HUES6 (cell line): ENCODE results near the gene SCN4A.
"Not testable (repeated sequence)": the region's sequence is repeated elsewhere in the genome, so short reads cannot be mapped to it uniquely, and the experiment has no call there.

Experiments used
- H3K27ac ChIP-seq: 2 replicates; pipeline ENCODE4 v1.7.0; 2013; ENCODE audit warnings: low read depth, mild to moderate bottlenecking, low read length, inconsistent platforms
- H3K27me3 ChIP-seq: 2 replicates; pipeline ENCODE4 v1.6.1; 2013; ENCODE audit warnings: low read length; ENCODE audit not compliant: control insufficient read depth, insufficient read depth
- H3K36me3 ChIP-seq: 2 replicates; pipeline ENCODE4 v1.6.1; 2013; ENCODE audit warnings: low read length; ENCODE audit not compliant: control insufficient read depth, insufficient read depth
- H3K4me1 ChIP-seq: 2 replicates; pipeline ENCODE4 v1.6.1; 2013; ENCODE audit warnings: low read length; ENCODE audit not compliant: control insufficient read depth, insufficient read depth
- H3K4me3 ChIP-seq: 2 replicates; pipeline ENCODE4 v1.5.1; 2013; ENCODE audit warnings: low read depth, low read length
- H3K9ac ChIP-seq: one replicate; pipeline ENCODE4 v1.6.1; 2013; ENCODE audit warnings: mild to moderate bottlenecking, low read length
- H3K9me3 ChIP-seq: 2 replicates; pipeline ENCODE4 v1.6.1; 2013; ENCODE audit warnings: low read depth, low read length; ENCODE audit not compliant: control insufficient read depth, insufficient read depth

The SCN4A gene

DNA sequence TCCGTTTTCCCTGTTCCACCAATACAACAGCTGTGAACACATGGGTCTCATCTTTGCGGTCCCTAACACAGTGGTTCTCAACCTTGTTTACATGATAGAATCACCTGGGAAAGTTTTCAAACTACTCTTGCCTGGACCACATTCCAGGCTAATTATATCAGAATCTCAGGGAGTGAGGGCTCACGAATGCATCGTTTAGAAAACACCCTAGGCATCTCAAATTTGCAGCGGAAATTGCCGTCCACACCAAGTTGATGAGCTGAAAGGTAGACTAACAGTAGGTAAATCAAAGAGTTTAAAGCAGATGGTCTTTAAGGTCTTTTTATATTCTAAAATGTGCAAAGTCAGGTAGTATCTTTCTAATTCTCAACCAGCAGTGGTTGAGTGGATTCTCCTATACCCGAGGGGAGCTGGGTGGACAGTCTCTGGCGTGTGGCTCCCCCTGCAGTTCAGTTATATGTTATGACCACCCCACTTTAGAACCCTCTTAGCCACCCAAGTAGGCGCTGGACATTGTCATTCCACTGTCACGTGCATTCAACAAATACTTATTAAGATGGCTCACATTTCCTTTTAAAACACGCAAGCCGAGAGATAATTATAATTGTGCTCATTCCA is 65.4 kb downstream of the SCN4A start:
- not testable (repeated sequence) for H3K9me3 ChIP-seq, H3K36me3 ChIP-seq, H3K27ac ChIP-seq, H3K4me1 ChIP-seq, H3K9ac ChIP-seq, H3K4me3 ChIP-seq, H3K27me3 ChIP-seq

DNA sequence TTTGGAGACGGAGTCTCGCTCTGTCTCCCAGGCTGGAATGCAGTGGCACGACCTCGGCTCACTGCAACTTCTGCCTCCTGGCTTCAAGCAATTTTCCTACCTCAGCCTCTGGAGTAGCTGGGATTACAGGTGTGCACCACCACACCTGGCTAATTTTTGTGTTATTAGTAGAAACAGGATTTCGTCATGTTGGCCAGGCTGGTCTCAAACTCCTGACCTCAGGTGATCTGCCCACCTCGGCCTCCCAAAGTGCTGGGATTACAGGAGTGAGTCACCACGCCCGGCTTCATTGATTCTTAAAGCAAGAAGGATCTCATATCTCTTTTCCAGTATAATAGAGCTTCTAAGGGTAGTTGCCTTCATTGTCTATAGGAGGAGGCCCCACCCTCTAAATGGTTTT is 67.9 kb downstream of the SCN4A start:
- H3K27ac ChIP-seq, H3K4me3 ChIP-seq, H3K9me3 ChIP-seq, H3K27me3 ChIP-seq, H3K9ac ChIP-seq, H3K36me3 ChIP-seq, H3K4me1 ChIP-seq: not testable (repeated sequence)

DNA sequence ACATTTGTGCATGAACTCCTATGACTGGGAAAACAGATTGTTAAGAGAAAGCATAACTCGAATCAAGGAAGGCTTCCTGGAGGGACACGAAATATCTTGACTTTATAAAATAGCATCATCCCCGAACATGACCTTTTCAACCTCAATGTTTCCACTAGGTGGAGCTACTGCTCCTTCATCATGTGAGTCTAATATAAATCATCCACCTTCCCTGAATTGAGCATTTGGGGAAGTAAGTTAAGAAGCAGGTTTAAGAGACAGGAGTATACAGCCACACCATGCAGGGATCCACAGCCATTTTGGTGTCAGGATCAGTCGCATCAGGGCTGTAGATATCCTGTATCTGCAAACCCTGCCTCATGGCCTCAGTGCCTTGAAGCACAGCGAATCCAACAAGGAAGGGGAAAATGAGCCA is 68.9 kb downstream of the SCN4A start:
- H3K4me3 ChIP-seq, H3K9ac ChIP-seq, H3K27me3 ChIP-seq, H3K9me3 ChIP-seq, H3K27ac ChIP-seq, H3K36me3 ChIP-seq, H3K4me1 ChIP-seq: not testable (repeated sequence)

DNA sequence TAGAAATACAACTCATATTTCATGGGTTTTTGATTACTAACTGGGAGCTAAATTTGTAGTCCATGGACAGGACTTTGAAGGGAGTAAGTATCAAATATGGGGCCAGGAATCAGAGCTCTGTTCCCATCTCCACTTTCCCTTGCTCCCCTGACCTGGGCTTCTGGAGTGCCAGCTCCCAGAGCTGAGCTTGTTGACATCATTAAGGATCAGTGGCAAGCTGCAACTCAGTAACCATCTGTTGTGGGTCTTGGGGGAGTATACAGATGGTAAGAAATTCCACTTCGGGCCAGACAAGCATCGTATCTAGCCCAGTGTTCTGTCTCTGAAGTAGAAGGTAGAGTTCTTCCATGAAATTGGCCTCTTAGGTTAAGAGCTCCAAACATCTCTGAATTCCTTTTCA is 70.7 kb downstream of the SCN4A start:
- not testable (repeated sequence) for H3K27me3 ChIP-seq, H3K9ac ChIP-seq, H3K4me3 ChIP-seq, H3K4me1 ChIP-seq, H3K27ac ChIP-seq, H3K9me3 ChIP-seq, H3K36me3 ChIP-seq

DNA sequence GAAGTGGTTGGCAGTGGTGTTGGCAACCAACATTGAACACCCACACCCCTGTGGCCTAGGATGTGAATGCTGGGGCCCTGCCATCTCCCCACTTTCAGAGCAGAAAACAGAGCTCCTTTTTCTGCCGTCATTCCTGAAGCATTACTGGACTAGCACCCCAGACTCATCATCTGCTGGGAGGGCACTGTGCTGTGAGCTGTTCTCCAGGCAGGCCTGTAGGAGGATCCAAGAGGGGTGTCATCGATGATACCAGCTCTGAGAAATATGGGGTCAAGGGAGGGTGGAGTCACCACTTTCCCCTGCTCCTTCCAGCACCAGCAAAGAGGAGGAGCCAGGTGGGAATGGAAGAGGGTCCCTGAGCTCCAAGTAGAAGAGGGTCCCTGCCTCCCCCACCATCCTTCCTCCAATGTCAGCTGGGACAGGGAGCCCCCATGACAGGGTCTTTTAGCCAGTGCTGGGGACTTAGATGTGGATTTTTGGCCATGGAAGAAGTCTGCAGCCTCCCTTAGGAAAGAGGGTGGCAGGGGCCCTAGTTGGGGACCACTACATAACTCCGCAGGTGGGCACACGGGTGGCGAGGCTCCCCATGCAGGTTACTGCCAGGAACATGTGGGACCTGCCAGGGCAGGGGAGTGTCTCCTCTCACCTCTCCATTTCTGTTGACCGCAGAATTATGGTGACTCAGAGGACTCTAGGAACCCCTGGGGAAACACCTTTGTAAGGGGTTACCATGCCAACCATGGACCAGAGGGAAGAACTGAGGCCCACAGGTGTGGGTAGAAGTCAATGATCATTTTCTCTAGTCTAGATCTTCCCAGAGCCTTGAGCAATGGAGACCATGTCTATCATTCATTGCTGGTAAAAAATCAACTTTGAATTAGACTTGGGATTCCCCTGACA is 73.6 kb downstream of the SCN4A start:
- H3K27ac ChIP-seq, H3K36me3 ChIP-seq, H3K4me1 ChIP-seq, H3K4me3 ChIP-seq, H3K9me3 ChIP-seq, H3K9ac ChIP-seq, H3K27me3 ChIP-seq: not testable (repeated sequence)

DNA sequence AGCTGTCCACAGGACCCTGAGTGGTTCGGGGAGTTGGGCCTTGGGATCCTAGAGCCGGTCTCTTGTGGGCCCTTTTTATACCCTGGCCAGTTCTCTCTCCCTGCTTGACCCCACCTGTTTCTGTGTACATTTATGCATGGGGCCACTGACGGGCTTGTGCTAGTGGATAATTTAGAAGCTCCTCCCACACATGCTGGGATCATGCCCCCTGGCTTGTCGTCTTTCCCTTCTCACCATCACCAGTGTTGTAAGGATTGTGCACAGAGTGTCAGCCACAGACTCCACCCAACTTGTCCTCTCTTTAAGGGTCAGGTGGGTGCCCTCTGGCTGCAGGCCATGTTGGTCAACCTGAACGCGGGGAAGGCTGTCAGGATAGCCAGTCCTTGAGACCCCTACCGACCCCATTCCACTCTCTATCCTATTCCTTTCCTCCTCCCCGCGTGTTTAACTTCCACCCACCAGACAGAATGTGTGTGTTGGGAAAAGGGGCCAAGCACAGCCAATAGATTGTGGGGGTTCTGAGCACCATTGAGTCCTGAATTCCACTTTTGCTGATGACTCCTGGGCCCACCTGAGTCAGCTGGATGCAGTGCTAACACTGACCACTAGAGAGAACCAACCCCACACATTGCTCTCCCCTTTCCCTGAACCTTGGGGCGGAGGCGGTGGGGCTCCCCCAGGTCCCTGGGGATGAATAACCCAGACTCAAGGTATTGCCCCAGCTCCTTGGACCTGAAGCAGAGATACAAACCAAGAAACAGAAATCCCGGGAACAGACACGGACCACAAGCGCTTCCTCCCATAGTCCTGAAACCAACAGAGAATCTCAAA is 76.0 kb downstream of the SCN4A start, which contains the start of gene CSH1:
Gene CSH1, minus strand, starts transcription at position 51 of the 831 bp plus-strand sequence. CDS start 63 bp downstream, outside the sequence.
- H3K4me3 ChIP-seq, H3K9me3 ChIP-seq, H3K9ac ChIP-seq, H3K27me3 ChIP-seq, H3K4me1 ChIP-seq, H3K36me3 ChIP-seq, H3K27ac ChIP-seq: not testable (repeated sequence)

DNA sequence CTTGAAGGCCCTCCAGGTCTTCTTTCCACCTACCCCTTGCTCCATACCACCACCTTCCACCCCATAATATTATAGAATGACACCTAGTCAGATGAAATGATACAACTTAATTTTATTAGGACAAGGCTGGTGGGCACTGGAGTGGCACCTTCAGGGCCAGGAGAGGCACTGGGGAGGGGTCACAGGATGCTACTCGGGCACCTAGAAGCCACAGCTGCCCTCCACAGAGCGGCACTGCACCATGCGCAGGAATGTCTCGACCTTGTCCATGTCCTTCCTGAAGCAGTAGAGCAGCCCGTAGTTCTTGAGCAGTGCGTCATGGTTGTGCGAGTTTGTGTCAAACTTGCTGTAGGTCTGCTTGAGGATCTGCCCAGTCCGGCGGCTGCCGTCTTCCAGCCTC is 77.9 kb downstream of the SCN4A start:
- not testable (repeated sequence) for H3K4me1 ChIP-seq, H3K36me3 ChIP-seq, H3K9ac ChIP-seq, H3K4me3 ChIP-seq, H3K27me3 ChIP-seq, H3K9me3 ChIP-seq, H3K27ac ChIP-seq

DNA sequence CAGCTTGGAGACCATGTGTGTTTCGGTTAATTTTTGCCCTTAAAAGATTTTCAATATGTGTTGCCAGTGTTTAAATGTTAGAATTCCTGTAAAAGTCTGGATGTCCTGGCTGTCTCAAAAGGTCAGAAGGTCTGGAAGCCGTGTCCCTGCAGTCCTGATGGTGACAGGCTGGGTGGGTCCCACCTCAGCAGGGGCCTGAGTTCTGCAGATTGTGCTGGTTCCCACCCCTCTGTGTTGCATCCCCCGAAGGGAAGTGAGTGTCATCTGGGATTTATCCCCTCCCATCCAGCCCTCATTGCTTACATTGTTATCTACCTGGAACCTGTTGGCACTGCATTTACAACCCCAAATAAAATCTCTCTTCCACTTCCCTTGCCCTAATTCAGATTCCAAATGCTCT is 78.7 kb downstream of the SCN4A start:
- not testable (repeated sequence) for H3K9ac ChIP-seq, H3K4me1 ChIP-seq, H3K27ac ChIP-seq, H3K4me3 ChIP-seq, H3K36me3 ChIP-seq, H3K9me3 ChIP-seq, H3K27me3 ChIP-seq

DNA sequence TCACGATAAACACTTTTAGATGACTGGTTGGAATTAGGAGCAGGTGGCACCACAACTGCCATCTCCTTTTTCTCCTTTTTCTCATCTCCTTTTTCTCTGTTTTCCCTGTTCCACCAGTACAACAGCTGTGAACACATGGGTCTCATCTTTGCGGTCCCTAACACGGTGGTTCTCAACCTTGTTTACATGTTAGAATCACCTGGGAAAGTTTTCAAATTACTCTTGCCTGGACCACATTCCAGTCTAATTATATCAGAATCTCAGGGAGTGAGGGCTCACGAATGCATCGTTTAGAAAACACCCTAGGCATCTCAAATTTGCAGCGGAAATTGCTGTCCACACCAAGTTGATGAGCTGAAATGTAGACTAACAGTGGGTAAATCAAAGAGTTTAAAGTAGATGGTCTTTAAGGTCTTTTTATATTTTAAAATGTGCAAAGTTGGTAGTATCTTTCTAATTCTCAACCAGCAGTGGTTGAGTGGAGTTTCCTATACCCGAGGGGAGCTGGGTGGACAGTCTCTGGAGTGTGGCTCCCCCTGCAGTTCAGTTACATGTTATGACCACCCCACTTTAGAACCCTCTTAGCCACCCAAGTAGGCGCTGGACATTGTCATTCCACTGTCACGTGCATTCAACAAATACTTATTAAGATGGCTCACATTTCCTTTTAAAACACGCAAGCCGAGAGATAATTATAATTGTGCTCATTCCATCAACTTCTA is 80.2 kb downstream of the SCN4A start:
- H3K9ac ChIP-seq, H3K27ac ChIP-seq, H3K27me3 ChIP-seq, H3K4me3 ChIP-seq, H3K9me3 ChIP-seq, H3K36me3 ChIP-seq, H3K4me1 ChIP-seq: not testable (repeated sequence)

DNA sequence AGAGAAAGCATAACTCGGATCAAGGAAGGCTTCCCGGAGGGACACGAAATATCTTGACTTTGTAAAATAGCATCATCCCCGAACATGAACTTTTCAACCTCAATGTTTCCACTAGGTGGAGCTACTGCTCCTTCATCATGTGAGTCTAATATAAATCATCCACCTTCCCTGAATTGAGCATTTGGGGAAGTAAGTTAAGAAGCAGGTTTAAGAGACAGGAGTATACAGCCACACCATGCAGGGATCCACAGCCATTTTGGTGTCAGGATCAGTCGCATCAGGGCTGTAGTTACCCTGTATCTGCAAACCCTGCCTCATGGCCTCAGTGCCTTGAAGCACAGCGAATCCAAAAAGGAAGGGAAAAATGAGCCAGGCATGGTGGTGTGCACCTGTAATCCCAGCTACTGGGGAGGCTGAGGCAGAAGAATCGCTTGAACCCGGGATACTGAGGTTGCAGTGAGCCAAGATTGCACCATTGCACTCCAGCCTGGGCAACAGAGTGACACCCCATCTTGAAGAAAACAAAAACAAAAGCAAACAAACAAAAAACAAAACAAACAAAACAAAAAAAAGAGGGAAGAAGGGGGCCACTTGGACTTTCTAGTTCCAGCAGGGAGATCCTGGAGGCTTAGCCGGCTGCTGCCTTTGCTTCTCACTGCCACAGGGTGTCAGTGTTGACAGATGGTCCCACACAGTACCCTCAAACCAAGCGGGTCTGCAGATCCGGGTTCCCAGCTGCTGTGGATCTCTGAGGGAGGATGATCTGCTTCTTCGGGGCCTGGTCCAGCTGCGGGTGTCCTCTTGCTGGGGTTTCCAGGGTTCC is 83.5 kb downstream of the SCN4A start:
- not testable (repeated sequence) for H3K27me3 ChIP-seq, H3K9me3 ChIP-seq, H3K27ac ChIP-seq, H3K36me3 ChIP-seq, H3K4me1 ChIP-seq, H3K4me3 ChIP-seq, H3K9ac ChIP-seq
